ENCODE results near the gene AFP. TPM values are rescaled to one million over a fixed set of nuclear protein-coding genes. Genes with fewer than 3 reads are reported as not detected.

AFP gene
- total RNA-seq, 1 donor from 2014 or later = not detected

DNA sequence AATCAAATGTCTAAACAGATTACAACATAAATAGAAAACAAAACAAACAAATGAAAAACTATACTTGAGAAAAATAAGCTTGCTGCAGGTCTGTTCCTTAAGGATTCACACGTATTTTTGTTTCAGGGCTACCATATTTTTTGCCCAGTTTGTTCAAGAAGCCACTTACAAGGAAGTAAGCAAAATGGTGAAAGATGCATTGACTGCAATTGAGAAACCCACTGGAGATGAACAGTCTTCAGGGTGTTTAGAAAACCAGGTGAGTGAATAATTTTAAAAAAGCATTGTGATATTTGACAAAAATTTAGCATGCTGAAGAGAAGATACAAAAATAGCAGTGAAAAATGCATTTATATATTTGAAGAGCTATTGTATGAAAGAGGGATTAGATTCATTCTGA, 2.0 kb downstream of the AFP start:
- POLR2A ChIA-PET = no interaction called here
- intact Hi-C loops (cut with micrococcal nuclease) = loop anchor here (5.0 to 10.0 kb wide), 2 partner anchors 214 to 697 kb away; no protein-coding TSS in a partner anchor
- Mint-ChIP-seq H3K27ac (no peak overlapping the region), H3K9me3 (no peaks in the 10 kb centered on the region), H3K36me3 (ENCODE audit: low read depth) (no peaks in the 10 kb centered on the region), H3K4me1 (no peaks in the 10 kb centered on the region), H3K27me3 (peaks cover 15% of the 10 kb centered on the region), H3K4me3 (no peak overlapping the region)
- no peak for ATAC-seq (ENCODE audit: low read depth)
- no peak for DNase-seq
- TF ChIP-seq, protein P1, sequence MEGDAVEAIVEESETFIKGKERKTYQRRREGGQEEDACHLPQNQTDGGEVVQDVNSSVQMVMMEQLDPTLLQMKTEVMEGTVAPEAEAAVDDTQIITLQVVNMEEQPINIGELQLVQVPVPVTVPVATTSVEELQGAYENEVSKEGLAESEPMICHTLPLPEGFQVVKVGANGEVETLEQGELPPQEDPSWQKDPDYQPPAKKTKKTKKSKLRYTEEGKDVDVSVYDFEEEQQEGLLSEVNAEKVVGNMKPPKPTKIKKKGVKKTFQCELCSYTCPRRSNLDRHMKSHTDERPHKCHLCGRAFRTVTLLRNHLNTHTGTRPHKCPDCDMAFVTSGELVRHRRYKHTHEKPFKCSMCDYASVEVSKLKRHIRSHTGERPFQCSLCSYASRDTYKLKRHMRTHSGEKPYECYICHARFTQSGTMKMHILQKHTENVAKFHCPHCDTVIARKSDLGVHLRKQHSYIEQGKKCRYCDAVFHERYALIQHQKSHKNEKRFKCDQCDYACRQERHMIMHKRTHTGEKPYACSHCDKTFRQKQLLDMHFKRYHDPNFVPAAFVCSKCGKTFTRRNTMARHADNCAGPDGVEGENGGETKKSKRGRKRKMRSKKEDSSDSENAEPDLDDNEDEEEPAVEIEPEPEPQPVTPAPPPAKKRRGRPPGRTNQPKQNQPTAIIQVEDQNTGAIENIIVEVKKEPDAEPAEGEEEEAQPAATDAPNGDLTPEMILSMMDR (IDR thresholded peaks at IDR 0.05) = no peak
- CTCF ChIA-PET = no interaction called here

GRCh38 chr4:73438582-73439215, 2.7 kb downstream of the AFP start:
- TF ChIP-seq, protein P1 (IDR thresholded peaks at IDR 0.05) = no peak
- Mint-ChIP-seq H3K9me3 (no peaks in the 10 kb centered on the region), H3K4me3 (no peak overlapping the region), H3K27ac (no peak overlapping the region), H3K36me3 (ENCODE audit: low read depth) (no peaks in the 10 kb centered on the region), H3K27me3 (peaks cover 15% of the 10 kb centered on the region), H3K4me1 (no peaks in the 10 kb centered on the region)
- DNase-seq (no peak), ATAC-seq (ENCODE audit: low read depth) (no peak)
- intact Hi-C loops (cut with micrococcal nuclease) = loop anchor here (5.0 to 10.0 kb wide), 2 partner anchors 214 to 696 kb away; no protein-coding TSS in a partner anchor
- CTCF ChIA-PET = no interaction called here
- POLR2A ChIA-PET = no interaction called here

DNA sequence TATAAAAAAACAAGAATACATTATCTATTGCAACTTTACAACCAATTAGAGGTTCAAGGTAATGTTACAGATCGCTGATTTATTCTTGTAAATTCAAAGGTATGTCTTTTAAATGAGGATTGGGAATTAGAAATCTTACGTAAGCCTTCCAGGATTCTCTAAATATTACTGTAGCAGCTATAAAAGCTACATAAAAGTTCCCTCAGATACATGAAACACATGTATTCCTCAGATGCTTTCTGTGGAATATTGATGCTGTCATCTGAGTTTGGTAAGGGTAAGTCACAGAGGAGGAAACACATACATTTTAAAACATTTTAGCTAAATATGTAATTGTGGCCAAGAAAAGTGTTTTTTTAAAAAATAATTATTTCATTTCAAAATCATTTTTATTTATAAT, 3.4 kb downstream of the AFP start:
- intact Hi-C loops (cut with micrococcal nuclease) = loop anchor here (5.0 to 10.0 kb wide), 2 partner anchors 213 to 695 kb away; no protein-coding TSS in a partner anchor
- no peak overlapping the region for H3K27ac Mint-ChIP-seq

GRCh38 chr4:73439991-73440390, 4.0 kb downstream of the AFP start:
- H3K4me3 Mint-ChIP-seq = no peak overlapping the region
- intact Hi-C loops (cut with micrococcal nuclease) = loop anchor here (5.0 to 10.0 kb wide), 3 partner anchors 212 to 1145 kb away; no protein-coding TSS in a partner anchor
- no peak overlapping the region for H3K27ac Mint-ChIP-seq
- CTCF ChIA-PET = no interaction called here
- no peaks in the 10 kb centered on the region for H3K36me3 Mint-ChIP-seq (ENCODE audit: low read depth)
- ATAC-seq (ENCODE audit: low read depth) (no peak), DNase-seq (no peak)
- H3K4me1 Mint-ChIP-seq = no peaks in the 10 kb centered on the region
- TF ChIP-seq, protein P1 (IDR thresholded peaks at IDR 0.05) = no peak
- H3K27me3 Mint-ChIP-seq = peaks cover 15% of the 10 kb centered on the region
- H3K9me3 Mint-ChIP-seq = no peaks in the 10 kb centered on the region
- POLR2A ChIA-PET = no interaction called here

More for the DNA sequence above, 3.4 kb downstream of the AFP start:
- TF ChIP-seq, protein P1 (IDR thresholded peaks at IDR 0.05) = no peak
- Mint-ChIP-seq H3K9me3 (no peaks in the 10 kb centered on the region), H3K36me3 (ENCODE audit: low read depth) (no peaks in the 10 kb centered on the region), H3K27me3 (peaks cover 13% of the 10 kb centered on the region), H3K4me1 (no peaks in the 10 kb centered on the region), H3K4me3 (no peak overlapping the region)
- ChIA-PET POLR2A (no interaction called here), CTCF (no interaction called here)
- DNase-seq (no peak), ATAC-seq (ENCODE audit: low read depth) (no peak)

DNA sequence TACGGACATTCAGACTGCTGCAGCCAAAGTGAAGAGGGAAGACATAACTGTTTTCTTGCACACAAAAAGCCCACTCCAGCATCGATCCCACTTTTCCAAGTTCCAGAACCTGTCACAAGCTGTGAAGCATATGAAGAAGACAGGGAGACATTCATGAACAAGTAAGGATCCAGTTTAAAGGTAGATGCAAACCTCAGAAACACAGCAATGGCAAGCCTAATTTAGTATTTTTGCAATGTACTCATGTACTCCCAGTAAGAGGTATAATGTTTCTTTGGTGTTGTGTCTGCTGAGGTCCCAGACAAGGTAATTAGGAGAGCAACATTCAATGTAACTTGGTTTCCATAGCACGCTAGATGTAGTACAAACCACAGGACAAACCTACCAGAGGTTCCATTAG, 4.6 kb downstream of the AFP start:
- H3K4me3 Mint-ChIP-seq = no peak overlapping the region
- H3K27me3 Mint-ChIP-seq = peaks cover 15% of the 10 kb centered on the region
- no peaks in the 10 kb centered on the region for H3K9me3 Mint-ChIP-seq
- H3K36me3 Mint-ChIP-seq (ENCODE audit: low read depth) = no peaks in the 10 kb centered on the region
- TF ChIP-seq, protein P1 (IDR thresholded peaks at IDR 0.05) = no peak
- ChIA-PET POLR2A (no interaction called here), CTCF (no interaction called here)
- no peak overlapping the region for H3K27ac Mint-ChIP-seq
- no peaks in the 10 kb centered on the region for H3K4me1 Mint-ChIP-seq
- intact Hi-C loops (cut with micrococcal nuclease) = loop anchor here (10.0 kb wide), 1 partner anchor 1146 kb away; no protein-coding TSS in a partner anchor
- ATAC-seq (ENCODE audit: low read depth) (no peak), DNase-seq (no peak)
